Thyroid gland (tissue), 4 donors: ENCODE measurements around the gene EIF4ENIF1. TPM values are rescaled to one million over a fixed set of nuclear protein-coding genes. Genes with fewer than 3 reads are reported as not detected.
"Not testable (repeated sequence)": the region's sequence is repeated elsewhere in the genome, so short reads cannot be mapped to it uniquely, and the experiment has no call there.

ENCODE experiments used
- DNase-seq, 2 donors: peaks; one replicate each; pipeline ENCODE4 v3.0.0-alpha.2; 2019
- H3K27ac ChIP-seq, 3 donors: fragments of 200-600 bp; sonication (generic); 1 replicate in 2 of 3; 2 replicates in 1 of 3; pipeline ENCODE4 v1.5.1; 2016 to 2019; ENCODE audit warnings: mild to moderate bottlenecking in 1 of 3, moderate library complexity in 1 of 3
- H3K27me3 ChIP-seq: fragments of 200-600 bp; sonication (generic); one replicate; pipeline ENCODE4 v1.5.1; 2019
- H3K36me3 ChIP-seq, 2 donors: fragments of 200-600 bp; sonication (generic); one replicate each; pipeline ENCODE4 v1.5.1; 2016 to 2019
- H3K4me1 ChIP-seq, 2 donors: fragments of 200-600 bp; sonication (generic); one replicate each; pipeline ENCODE4 v1.5.1; 2017 to 2019
- H3K4me3 ChIP-seq, 3 donors: fragments of 200-600 bp; sonication (generic); replicated peaks in 1 of 3; 1 replicate in 2 of 3; 2 replicates in 1 of 3; pipeline ENCODE4 v1.5.1; 2016; ENCODE audit warnings: mild to moderate bottlenecking in 1 of 3
- H3K9me3 ChIP-seq: fragments of 200-600 bp; sonication (generic); one replicate; pipeline ENCODE4 v1.5.1; 2017
- CTCF ChIP-seq, 6 experiments: fragments of 200-600 bp in 3 of 6; fragments of 450-650 bp in 3 of 6; sonication (generic) in 3 of 6; IDR thresholded peaks; one replicate each; pipeline ENCODE4 v1.5.1; 2016 to 2019; ENCODE audit warnings: antibody characterized with exemption in 6 of 6, mild to moderate bottlenecking in 2 of 6, inconsistent platforms in 1 of 6, moderate library complexity in 1 of 6
- POLR2A ChIP-seq, 2 donors: fragments of 450-650 bp; IDR thresholded peaks; one replicate each; pipeline ENCODE4 v1.6.1; 2017; ENCODE audit warnings: antibody characterized with exemption in 2 of 2, mild to moderate bottlenecking in 2 of 2, moderate library complexity in 1 of 2
- WGBS, 2 donors: methylation state at CpG; one replicate each; pipeline ENCODE4 v1.1.5; 2017; 5-methylcytosine and 5-hydroxymethylcytosine counted together
- intact Hi-C: fragments of 100-400 bp; cut with DNase I; formaldehyde crosslinking; loops from one replicate; pipeline ENCODE4 v1.15.1; 2023
- total RNA-seq, 4 donors: library from RNA; depleted of rRNA; stranded (reverse); fragments of >200 nt; gene quantifications; one replicate each; pipeline ENCODE4 v1.2.3, GENCODE V29; 2016

The EIF4ENIF1 gene
- total RNA-seq, 4 donors from 2014 or later, result 15.7 to 21.2 (median 19.2) TPM

- no peaks in the 10 kb centered on the region for H3K27me3 ChIP-seq
- peak overlapping the region in 1 of 3 donors; percentile 82 for H3K4me3 ChIP-seq
- no peak for TF ChIP-seq POLR2A (IDR thresholded peaks at IDR 0.05)
- no peak for TF ChIP-seq CTCF (IDR thresholded peaks at IDR 0.05)
- peak overlapping the region; percentile 32 to 87 (median 80) for H3K27ac ChIP-seq
- peaks cover 15 to 29% of the 10 kb centered on the region in 2 donors for H3K4me1 ChIP-seq
- no peaks in the 10 kb centered on the region for H3K9me3 ChIP-seq
- intact Hi-C loops, result loop anchor here (10.0 kb wide), 2 partner anchors 139 to 151 kb away; partner anchors contain the start of gene PATZ1
- 72 to 77% methylated on average over 15 of the region's 15 CpGs for WGBS, 2 donors
- peak in 1 of 2 donors; percentile 8 for DNase-seq
- H3K36me3 ChIP-seq, result no peaks in the 10 kb centered on the region
Measured at GRCh38 chr22:31495343-31495742, 5.7 kb upstream of the EIF4ENIF1 start.

GRCh38 chr22:31493355-31493754, 3.7 kb upstream of the EIF4ENIF1 start:
- Histone ChIP-seq H3K4me3 (peak overlapping the region in 1 of 3 donors; percentile 5), H3K4me1 (peaks cover 21 to 35% of the 10 kb centered on the region in 2 donors), H3K27ac (peak overlapping the region; percentile 71 to 82 (median 80))
- H3K9me3 ChIP-seq, H3K27me3 ChIP-seq, H3K36me3 ChIP-seq, DNase-seq: not testable (repeated sequence)
- WGBS, 2 donors, result 81 to 92% methylated on average over 5 of the region's 5 CpGs
- intact Hi-C loops, result loop anchor here (10.0 kb wide), 2 partner anchors 141 to 149 kb away; partner anchors contain the start of gene PATZ1

GRCh38 chr22:31492151-31492550, 2.5 kb upstream of the EIF4ENIF1 start:
- 90 to 94% methylated on average over 3 of the region's 3 CpGs for WGBS, 2 donors
- TF ChIP-seq POLR2A (IDR thresholded peaks at IDR 0.05), result no peak
- no peak for TF ChIP-seq CTCF (IDR thresholded peaks at IDR 0.05)
- Histone ChIP-seq H3K4me1 (peaks cover 25 to 37% of the 10 kb centered on the region in 2 donors), H3K27me3 (no peaks in the 10 kb centered on the region), H3K9me3 (no peaks in the 10 kb centered on the region), H3K36me3 (peaks cover 0 to 2% of the 10 kb centered on the region in 2 donors), H3K4me3 (no peak overlapping the region), H3K27ac (no peak overlapping the region)
- intact Hi-C loops, result loop anchor here (10.0 kb wide), 2 partner anchors 143 to 147 kb away; partner anchors contain the start of gene PATZ1
- no peak for DNase-seq

- no peak for DNase-seq
- Histone ChIP-seq H3K9me3 (no peaks in the 10 kb centered on the region), H3K27ac (peak overlapping the region; percentile 94 to 99 (median 96)), H3K4me1 (peaks cover 20 to 37% of the 10 kb centered on the region in 2 donors), H3K4me3 (no peak overlapping the region), H3K36me3 (peaks cover 0 to 7% of the 10 kb centered on the region in 2 donors), H3K27me3 (no peaks in the 10 kb centered on the region)
- intact Hi-C loops, result loop anchor here (10.0 kb wide), 2 partner anchors 143 to 147 kb away; partner anchors contain the start of gene PATZ1
- no peak for TF ChIP-seq POLR2A (IDR thresholded peaks at IDR 0.05)
- no peak for TF ChIP-seq CTCF (IDR thresholded peaks at IDR 0.05)
- WGBS, 2 donors, result 79 to 84% methylated on average over 8 of the region's 8 CpGs
Measured at GRCh38 chr22:31491218-31491962, 1.7 kb upstream of the EIF4ENIF1 start.

GRCh38 chr22:31490496-31490925, 869 bp upstream of the EIF4ENIF1 start:
- Histone ChIP-seq H3K27me3 (no peaks in the 10 kb centered on the region), H3K27ac (peak overlapping the region; percentile 94 to 99 (median 96)), H3K4me1 (peaks cover 17 to 36% of the 10 kb centered on the region in 2 donors), H3K4me3 (peak overlapping the region; percentile 54 to 91 (median 57)), H3K9me3 (no peaks in the 10 kb centered on the region), H3K36me3 (peaks cover 0 to 7% of the 10 kb centered on the region in 2 donors)
- DNase-seq, result peak; percentile 32 to 43
- intact Hi-C loops, result loop anchor here (10.0 kb wide), 2 partner anchors 144 to 146 kb away; partner anchors contain the start of gene PATZ1
- WGBS, 2 donors, result 1 to 2% methylated on average over 15 of the region's 15 CpGs
- TF ChIP-seq CTCF (IDR thresholded peaks at IDR 0.05), result peak in 1 of 6 experiments; percentile 21
- TF ChIP-seq POLR2A (IDR thresholded peaks at IDR 0.05), result no peak
